Astrocyte of the hippocampus (primary cell): ENCODE data around the gene MAPK14.
A peak's percentile ranks its signal among the peaks of the same experiment; 100 is the strongest.

Source experiments
- DNase-seq: peaks from one replicate; pipeline ENCODE4 v3.0.0; 2011; ENCODE audit warnings: low read depth, low spot score

Gene MAPK14

DNA sequence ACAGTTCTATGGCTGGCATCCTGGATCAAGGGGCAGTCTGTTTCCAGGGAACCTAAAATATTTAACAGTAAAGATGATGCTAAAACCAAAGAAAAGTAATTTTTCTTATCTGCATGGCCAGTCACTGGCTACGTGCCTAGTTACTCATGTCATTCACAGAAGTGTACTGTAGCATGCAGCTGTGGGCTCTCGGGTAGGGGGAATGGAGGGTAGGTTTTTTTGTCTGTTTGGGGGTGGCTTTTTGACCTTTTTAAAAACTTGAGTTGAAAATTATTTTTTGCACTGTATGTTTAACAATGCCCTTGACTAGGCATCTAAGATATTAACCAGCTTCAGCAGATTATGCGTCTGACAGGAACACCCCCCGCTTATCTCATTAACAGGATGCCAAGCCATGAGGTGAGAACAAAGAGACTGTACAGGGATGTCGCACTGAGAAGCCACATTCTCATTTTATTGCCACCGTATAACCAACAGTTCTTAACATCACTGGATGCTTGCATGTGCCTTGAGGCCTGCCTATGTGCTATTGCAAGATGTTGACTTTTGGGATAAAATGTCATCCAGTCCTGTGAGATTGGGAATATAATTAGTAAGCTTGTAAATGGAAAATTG, 72.4 kb downstream of the MAPK14 start:
- DNase-seq, result peak; percentile 26

DNA sequence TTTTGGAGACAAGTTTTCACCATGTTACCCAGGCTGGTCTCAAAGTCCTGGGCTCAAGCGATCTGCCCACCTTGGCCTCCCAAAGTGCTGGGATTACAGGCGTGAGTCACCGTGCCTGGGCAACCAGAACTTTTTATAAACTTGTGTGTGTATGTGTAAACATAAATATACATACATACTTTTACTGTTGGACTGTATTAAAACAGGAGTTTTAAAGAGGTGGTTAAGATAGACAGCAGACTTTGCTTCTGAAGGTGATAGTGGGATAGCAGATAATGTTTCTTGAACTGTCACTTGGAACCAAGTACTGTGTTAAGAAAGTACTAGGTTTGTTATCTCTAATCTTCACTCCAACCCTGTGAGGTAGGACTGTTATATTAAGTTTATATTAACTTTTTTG, 74.1 kb downstream of the MAPK14 start:
- DNase-seq, result no peak

DNA sequence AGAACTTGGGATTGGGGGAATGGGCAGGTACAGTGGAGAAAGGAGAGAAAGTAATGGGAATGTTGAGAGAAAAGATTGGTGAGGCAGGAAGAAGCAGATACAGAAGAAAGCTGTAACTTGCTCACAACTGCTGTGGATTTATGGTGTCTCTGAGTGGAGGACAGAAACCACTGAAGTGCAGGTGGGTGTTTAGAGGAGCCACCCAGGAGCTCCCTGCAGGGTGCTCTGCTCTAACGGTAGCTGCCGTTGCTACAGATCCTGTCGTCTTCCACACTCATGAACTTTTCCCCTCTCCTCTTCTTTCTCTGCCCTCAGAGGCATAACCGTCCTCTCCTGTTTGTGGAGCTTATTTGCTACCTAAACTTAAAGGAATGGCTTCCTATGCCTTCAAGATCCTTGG, 75.2 kb downstream of the MAPK14 start:
- DNase-seq, result no peak

DNA sequence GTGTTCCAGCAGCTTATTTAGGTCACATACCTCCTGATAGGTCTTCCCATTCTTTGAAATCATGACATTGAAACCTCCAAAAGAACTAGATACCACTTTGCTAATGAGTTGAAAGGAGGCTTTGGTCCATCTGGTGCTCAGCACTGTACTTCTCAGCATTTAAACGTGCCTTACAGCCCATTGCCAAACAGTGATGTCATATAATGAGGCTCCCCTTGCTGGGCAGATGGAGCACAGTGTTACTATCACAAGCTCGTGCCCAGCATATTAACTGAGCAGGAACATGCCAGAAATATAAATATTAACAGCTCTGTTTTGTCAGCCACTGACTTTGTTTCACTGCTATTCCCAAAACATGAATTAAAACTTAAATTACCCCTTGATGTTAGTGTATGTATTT, 77.2 kb downstream of the MAPK14 start:
- no peak for DNase-seq

DNA sequence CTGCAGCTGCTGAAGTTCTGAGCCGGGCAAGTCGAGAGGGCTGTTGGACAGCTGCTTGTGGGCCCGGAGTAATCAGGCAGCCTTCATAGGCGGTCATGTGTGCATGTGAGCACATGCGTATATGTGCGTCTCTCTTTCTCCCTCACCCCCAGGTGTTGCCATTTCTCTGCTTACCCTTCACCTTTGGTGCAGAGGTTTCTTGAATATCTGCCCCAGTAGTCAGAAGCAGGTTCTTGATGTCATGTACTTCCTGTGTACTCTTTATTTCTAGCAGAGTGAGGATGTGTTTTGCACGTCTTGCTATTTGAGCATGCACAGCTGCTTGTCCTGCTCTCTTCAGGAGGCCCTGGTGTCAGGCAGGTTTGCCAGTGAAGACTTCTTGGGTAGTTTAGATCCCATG, 81.5 kb downstream of the MAPK14 start:
- no peak for DNase-seq

DNA sequence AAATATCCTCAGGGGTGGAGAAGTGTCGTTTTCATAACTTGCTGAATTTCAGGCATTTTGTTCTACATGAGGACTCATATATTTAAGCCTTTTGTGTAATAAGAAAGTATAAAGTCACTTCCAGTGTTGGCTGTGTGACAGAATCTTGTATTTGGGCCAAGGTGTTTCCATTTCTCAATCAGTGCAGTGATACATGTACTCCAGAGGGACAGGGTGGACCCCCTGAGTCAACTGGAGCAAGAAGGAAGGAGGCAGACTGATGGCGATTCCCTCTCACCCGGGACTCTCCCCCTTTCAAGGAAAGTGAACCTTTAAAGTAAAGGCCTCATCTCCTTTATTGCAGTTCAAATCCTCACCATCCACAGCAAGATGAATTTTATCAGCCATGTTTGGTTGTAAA, 82.4 kb downstream of the MAPK14 start:
- DNase-seq, result no peak

DNA sequence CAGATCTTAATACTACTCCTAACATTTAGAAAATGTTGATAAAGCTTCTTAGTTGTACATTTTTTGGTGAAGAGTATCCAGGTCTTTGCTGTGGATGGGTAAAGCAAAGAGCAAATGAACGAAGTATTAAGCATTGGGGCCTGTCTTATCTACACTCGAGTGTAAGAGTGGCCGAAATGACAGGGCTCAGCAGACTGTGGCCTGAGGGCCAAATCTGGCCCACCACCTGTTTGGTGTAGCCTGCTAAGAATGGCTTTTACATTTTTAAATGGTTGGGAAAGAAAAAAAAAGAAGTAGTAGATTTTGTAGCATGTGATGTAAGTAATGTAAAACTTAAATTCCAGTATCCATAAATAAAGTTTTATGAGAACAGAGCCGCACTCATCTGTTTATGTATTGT, 83.3 kb downstream of the MAPK14 start:
- DNase-seq, result no peak

DNA sequence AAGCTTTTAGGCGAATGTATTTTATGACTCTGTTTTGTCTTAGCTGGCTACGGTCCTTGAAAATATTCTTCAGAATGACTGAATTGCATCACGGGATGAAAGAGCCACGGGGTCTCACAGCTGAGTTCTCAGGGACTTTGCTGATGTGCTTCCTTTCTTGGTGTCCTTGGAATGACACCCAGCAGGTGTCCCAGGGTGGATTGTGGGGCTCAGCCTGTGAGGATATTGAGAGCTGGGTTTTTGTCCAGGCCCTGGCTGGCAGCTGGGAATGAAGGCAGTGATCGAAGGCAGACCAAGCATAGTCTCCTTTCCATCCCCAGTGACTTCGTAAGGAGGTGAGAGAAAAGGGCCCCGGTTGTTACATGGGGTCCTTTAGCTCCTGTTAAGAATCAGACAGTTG, 83.9 kb downstream of the MAPK14 start:
- no peak for DNase-seq

DNA sequence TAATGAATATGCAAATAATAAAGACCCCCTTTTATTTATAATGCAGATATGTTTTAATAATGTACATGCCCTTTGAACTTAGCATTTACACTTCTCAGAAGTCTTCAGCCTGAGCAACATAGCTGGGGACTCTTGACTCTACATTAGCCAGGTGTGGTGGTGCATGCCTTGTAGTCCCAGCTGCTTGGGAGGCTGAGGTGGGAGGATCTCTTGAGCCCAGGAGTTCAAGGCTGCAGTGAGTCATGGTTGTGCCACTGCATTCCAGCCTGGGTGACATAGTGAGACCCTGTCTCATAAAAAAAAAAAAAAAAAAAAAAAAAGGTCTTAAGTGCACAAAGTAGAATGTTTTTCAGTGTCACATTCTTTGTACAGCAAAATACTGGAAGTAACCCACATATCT, 85.4 kb downstream of the MAPK14 start:
- DNase-seq, result no peak

DNA sequence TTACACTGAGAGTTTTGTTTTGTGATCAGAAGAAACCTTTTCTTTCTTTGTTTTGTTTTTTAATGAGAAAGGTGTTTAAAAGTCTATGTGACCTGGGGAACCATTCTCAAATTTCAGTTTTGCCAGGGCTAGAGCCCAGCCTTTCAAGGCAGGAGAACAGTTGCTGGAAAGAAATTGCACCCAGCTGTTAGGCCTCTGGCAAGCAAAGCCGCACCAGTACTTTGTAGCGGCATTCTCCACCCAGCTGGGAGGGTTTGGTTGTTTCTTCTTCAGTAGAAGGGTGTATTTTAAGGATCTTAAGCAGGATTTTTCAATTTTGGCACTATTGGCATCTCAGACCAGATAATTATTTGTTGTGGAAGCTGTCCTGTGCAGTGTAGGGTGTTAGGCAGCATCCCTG, 86.1 kb downstream of the MAPK14 start:
- DNase-seq, result no peak

DNA sequence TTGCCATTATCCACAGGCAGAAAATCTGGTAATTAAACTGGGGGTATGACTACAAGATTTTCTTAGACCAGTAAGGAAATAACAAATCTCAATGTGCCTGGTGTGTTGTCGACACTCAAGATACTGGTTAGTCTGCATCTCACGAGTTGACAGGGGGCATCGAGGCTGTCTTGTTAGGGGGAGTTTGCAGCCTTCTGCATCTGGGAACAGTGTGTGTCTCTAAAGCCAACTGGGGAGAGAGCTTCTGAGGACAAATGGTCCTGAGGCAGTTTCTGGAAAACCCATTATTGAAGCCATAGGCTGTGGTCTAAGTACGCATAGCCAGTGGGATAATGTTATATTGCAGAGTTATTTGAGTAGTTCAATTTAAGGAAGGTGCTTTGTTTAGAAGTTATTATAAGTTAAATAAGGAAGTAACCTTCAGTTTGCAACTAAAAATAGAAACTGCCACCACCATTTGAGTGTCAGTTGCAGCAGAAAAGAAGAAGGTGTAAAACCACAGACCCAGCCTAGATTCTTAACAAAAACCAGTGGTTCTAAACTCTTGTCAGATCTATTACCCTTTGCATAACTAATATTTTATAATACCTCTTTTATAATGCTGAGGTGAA, 87.3 kb downstream of the MAPK14 start:
- no peak for DNase-seq

DNA sequence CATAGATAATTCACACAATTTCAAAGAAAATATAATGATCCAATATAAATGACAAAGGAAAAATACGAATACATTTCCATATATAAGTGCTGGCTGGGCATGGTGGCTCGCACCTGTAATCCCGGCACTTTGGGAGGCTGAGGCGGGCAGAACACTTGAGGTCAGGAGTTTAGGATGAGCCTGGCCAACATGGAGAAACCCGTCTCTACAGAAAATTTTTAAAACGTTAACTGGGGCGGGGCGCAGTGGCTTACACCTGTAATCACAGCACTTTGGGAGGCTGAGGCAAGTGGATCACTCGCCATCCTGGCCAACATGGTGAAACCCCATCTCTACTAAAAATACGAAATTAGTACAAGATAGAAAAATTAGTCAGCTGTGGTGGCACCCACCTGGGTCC, 87.8 kb downstream of the MAPK14 start:
- DNase-seq, result no peak

DNA sequence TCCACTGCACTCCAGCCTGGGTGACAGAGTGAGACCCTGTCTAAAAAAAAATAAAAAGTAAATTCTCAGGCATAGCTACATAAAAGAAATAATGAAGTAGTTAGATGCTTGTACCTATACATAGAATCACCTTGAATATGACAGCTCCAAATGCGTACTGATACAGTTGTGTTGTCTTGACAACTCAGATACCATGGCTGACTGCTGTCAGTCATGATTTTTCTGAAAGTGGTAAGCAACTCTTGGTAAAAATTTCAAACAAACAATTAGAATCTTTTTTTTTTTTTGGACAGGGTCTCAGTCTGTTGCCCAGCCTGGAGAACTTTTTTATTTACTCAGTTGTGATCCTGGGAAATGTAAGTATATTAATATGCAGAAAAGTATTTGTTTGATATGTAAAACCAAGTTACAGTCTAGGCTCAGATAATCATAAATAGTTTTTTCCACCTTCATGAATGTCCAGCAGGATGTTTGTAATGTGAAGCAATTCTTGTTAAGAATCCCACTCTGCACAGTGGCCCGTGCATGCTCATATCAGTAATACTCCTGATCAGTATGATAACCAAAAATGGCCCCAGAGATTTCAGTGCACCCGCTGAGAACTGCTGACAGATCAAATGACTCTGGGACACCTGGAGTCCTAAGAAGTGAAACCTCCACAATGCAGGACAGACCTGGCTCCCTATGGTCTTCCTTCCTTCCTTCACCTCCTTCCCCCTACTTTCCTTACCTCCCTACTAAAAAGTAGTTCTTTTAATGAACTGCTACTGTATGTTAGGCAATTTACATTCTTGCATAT, 88.7 kb downstream of the MAPK14 start:
- no peak for DNase-seq

DNA sequence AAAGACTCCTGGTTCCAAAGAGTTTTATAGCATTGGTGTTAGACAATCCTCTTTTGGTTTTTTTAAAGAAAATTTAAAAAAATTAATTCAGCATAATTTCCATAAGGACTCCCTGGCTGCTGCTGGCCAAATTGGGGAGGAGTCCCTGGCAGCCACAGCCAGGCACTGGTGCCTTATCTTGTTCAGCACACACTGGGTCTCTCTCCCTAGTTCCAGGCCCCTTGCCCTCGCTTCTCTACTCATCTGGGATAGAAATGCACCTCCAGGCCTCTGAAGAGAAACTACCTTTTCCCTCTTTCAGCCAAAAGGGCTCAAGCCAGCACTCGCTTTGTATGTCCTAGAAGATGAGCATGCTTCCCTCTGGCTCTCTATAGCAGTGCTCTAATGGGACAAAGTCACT, 89.3 kb downstream of the MAPK14 start:
- no peak for DNase-seq

DNA sequence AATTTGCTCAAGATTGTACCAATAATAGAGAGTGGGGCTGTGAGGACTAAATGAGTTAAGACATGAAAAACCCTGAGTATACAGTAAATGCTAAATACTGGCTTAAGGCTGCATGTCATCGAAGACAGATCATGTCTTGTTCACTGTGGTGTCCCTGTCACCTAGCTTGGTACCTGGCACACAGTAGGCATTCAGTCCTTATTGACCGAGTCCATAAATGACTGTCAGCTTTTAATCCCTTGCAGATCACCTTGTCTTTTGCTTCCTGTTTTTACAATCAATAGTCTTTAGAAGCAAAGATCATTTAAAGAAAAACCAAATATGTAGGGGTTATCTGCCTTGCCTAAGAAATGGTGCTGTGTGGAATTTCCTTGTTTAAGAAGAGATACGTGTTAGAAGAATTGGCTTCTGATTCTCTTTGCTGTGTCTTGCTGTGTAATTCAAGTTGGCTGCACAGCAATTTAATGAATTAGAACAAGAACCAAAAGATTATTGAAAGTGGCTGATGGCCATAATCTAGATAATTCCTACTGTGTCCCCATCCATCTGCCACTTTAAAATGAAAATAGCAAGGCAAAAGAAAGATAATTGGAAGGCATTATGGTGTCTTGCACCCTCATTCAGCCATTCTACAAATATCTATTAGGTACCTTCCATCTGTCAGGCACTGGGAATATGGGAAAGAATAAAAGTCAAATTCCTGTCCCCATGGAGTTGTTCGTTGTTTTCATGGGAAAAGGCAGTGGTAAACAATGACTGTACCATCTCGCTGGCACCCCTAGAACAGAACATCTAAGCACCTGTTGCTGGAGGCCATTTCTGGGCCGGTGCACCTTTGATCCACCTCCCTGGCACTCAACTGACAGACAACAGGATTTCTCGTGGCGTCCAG, 90.3 kb downstream of the MAPK14 start:
- no peak for DNase-seq

DNA sequence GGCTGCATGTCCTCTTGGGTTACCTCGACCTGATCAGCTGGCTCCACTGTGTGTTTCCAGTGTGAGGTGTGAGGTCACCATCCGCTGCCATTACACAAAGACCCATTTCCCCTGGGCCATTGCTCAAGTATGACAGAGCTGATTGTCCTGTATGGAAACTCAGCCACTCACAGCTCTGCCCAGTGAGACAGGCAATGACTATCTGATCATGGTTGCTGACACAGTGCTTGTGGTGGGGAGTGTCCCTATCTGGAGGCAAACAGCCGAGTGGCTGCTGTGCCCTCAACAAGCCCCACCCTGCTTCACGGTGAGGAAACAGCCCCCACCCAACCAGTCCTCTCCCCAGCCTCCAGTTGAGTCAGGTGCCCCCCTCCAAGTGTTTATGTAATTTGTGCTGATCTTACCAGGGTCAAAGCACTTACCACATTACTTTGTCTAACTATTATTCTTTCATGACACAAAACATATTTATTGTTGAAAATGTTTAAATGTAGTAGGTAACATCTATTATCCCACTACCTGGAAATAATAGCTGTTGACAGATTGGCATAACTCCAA, 91.0 kb downstream of the MAPK14 start:
- no peak for DNase-seq

DNA sequence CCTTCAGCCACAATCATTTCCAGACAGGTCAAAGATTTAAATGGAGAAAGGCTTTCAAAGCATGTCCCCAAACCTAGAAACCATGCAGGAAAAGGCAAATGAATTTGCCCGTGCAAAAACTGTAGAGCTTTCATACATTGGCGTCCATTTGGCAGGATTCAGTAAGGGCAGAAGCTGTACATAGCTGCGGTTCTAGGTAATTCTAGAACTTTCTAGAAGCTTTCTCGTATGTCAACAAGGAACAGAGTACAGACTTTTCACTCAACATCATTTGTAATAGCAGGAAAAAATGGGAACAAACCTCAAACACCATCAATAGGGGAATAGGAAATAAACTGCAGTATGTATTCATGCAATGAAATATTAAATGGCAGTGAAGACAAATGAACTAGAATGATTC, 91.6 kb downstream of the MAPK14 start:
- no peak for DNase-seq

DNA sequence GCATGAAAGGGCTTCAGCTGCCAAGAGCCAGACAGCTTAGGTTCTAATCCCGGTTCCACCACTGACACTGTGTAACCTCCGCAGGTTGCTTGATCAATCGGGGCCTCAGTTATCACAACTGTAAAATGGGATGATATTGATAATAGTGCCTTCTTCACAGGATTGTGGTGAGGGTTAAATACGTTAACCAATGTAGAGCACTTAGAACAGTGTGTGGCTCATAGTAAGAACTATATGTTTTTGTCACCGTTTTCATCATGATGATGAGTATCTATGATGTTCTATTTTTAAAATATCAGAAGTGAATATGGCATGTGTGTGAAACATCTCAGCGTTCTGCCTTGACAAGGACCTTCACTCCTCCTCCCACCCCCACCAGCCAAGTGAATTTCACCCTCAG, 92.4 kb downstream of the MAPK14 start:
- DNase-seq, result no peak

DNA sequence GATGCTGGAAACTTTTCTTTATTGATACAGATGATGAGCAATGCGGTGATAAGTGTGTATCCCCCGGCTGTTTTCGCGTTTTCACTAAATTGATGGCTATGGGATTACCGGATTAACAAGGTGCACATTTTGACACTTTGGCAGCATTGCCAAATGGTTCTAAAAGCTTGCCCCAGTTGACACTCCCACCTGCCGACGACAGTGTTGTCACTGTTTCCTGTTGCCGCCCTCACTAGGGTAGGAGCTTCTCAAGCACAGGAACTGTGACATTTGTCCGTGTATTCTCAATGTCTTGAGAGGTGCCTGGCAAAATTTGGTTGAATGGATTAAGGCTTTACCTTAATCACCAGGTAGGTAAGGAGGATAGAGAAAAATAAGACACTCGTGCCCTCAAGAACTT, 92.9 kb downstream of the MAPK14 start:
- DNase-seq, result no peak

DNA sequence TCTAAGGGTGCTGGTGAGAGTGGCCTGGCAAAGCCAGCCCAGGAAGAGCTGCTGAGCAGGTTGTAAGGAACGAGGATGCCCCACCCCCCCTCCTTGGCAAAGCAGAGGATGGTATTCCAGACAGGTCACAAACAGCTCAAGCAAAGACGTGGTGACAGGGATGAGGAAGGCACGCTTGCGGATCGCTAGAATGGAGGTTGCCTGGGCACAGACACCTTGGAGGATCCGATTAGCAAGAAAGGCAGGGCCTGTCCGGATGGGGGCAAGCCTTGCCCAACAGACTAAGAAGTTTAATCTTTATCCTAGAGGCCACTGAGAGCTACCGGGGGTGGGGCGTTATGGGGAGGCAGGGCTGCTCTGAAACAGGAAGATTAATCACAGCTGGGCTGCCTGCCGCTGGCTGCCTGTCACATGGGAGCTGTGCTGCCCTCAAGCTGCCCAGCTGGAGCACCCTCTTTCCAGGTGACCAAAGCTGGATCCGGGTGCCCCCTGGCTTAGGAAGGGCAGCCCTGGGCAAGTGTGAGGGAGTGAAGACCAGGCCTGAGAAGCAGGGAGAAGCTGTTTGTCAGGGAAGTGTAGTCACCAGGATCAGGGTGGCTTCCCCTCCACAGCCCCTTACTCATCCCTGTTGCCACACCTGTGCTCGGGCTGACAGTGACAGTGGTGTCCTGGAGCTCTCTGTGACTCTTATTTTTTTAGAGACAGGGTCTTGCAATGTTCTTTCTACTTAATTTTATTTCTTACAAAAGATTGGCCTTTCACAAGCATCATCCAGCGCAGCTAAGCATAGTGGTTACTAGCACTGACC, 93.6 kb downstream of the MAPK14 start:
- DNase-seq, result no peak
